Measurements from ENCODE around the gene TLDC2. TPM values are rescaled to one million over a fixed set of nuclear protein-coding genes. Genes with fewer than 3 reads are reported as not detected.

TLDC2 gene
- total and polyA plus RNA-seq, 2 of the 8 experiments (the other 6 are each of a cell fraction or from before 2014, with no cell fraction given) = 0.29 to 0.34 TPM

- Histone ChIP-seq H3K4ac (replicated peaks; ENCODE audit: insufficient read length, low read depth, low read length) (no peak overlapping the region), H3K79me1 (ENCODE audit: low read depth, low read length) (peaks cover 24% of the 10 kb centered on the region), H4K8ac (ENCODE audit: extremely low read depth, insufficient read depth, low read length) (no peak overlapping the region), H2BK12ac (ENCODE audit: low read depth, low read length) (peak overlapping the region; percentile 51; the same call in 1 of the 2 replicates), H3K23me2 (ENCODE audit: low read depth, low read length) (peaks cover 15% of the 10 kb centered on the region; the same call in 1 of the 2 replicates), H2AFZ (ENCODE audit: low read length) (no peak overlapping the region), H3K4me2 (ENCODE audit: insufficient read depth in 1 of 2, low read depth in 2 of 2, low read length in 2 of 2) (peak overlapping the region; percentile 70 to 85), H4K20me1 (replicated peaks in 1 of 2; ENCODE audit: control insufficient read depth in 1 of 2, insufficient read depth in 2 of 2, low read length in 2 of 2) (peaks cover 22 to 26% of the 10 kb centered on the region in 2 experiments), H4K91ac (replicated peaks; ENCODE audit: insufficient read length, low read length) (no peak overlapping the region), H3K56ac (replicated peaks; ENCODE audit: insufficient read length, low read depth, low read length) (no peak overlapping the region), H3K79me2 (ENCODE audit: control insufficient read depth in 1 of 2, insufficient read depth in 2 of 2, low read length in 2 of 2) (peaks cover 0 to 42% of the 10 kb centered on the region in 2 experiments; a peak in 2 of 4 replicates), H4K5ac (ENCODE audit: insufficient read length, low read depth, low read length) (no peak overlapping the region), H2BK15ac (ENCODE audit: low read length) (no peak overlapping the region), H2AK5ac (ENCODE audit: low read depth, low read length) (no peak overlapping the region), H2BK120ac (replicated peaks; ENCODE audit: low read depth, low read length) (no peak overlapping the region), H3K23ac (ENCODE audit: insufficient read length) (no peak overlapping the region), H3K9me3 (ENCODE audit: insufficient read depth in 2 of 2, low read depth in 1 of 2, low read length in 1 of 2) (no peaks in the 10 kb centered on the region), H3K14ac (ENCODE audit: insufficient read length) (no peak overlapping the region), H3K27ac (ENCODE audit: low read depth, low read length) (no peak overlapping the region), H3K4me3 (ENCODE audit: extremely low read depth in 1 of 4, insufficient read depth in 2 of 4, low read depth in 3 of 4, low read length in 4 of 4) (peak overlapping the region; percentile 44 to 70 (median 50); a peak in 5 of 8 replicates), H3K36me3 (ENCODE audit: control insufficient read depth in 2 of 4, insufficient read depth in 4 of 4, low read length in 3 of 4) (0 out of 8 replicates have a peak, but pooled peaks cover 0 to 2% (median 0%) of the 10 kb centered on the region in 4 experiments), H3K27me3 (replicated peaks in 1 of 4; ENCODE audit: control insufficient read depth in 3 of 4, extremely low read depth in 1 of 4, insufficient read depth in 3 of 4, low read length in 3 of 4) (peaks cover 0 to 8% (median 6%) of the 10 kb centered on the region in 4 experiments; a peak in 4 of 7 replicates), H2BK20ac (ENCODE audit: low read length) (no peak overlapping the region), H2BK5ac (ENCODE audit: low read depth, low read length) (no peak overlapping the region), H3K9ac (replicated peaks in 1 of 4; ENCODE audit: extremely low read depth in 1 of 4, low read depth in 3 of 4, low read length in 3 of 4) (no peak overlapping the region), H3K4me1 (replicated peaks in 1 of 4; ENCODE audit: control insufficient read depth in 3 of 4, insufficient read depth in 4 of 4, low read length in 3 of 4) (peaks cover 3 to 23% (median 17%) of the 10 kb centered on the region in 4 experiments), H3K18ac (ENCODE audit: extremely low read depth, low read length) (0 out of 2 replicates have a peak overlapping the region, but pooled peaks have one; percentile 3)
- ChIA-PET POLR2A (ENCODE audit: partially characterized antibody) (interaction anchor here (0.6 to 5.8 kb wide), 7 partner anchors 11 to 389 kb away, joined by 3 to 41 read pairs (median 5); partner anchors contain the start of gene DSN1), CTCF (ENCODE audit: partially characterized antibody) (interaction anchor here (1.1 to 5.9 kb wide), 10 partner anchors 14 to 88 kb away, joined by 3 to 41 read pairs (median 8); partner anchors contain the start of gene DSN1)
- no peak for FAIRE-seq
- 73% methylated on average over 7 of the region's 7 CpGs; no CpG with 5 or more reads in 1 of the 2 experiments for WGBS, 2 experiments (ENCODE audit: extremely low coverage in 1 of 2, insufficient coverage in 1 of 2, insufficient read length in 1 of 2, insufficient replicate concordance in 2 of 2, low coverage in 1 of 2, low lambda C conversion rate in 2 of 2, missing lambda C conversion rate in 1 of 2)
- DNase-seq (ENCODE audit: low read depth in 1 of 2, low spot score in 2 of 2) = no peak
Measured at GRCh38 chr20:36861625-36861874, 14.4 kb upstream of the TLDC2 start.

Data from H1 (cell line).